GM19395 (cell line): ENCODE results near the gene LTA.
"Not testable (repeated sequence)": the region's sequence is repeated elsewhere in the genome, so short reads cannot be mapped to it uniquely, and the experiment has no call there.

Source experiments
- ATAC-seq: cut with Tn5 transposase; IDR thresholded peaks from one replicate; pipeline ENCODE4 v1.9.1; 2021; ENCODE audit warnings: mild to moderate bottlenecking, moderate library complexity; ENCODE audit not compliant: unreplicated experiment

The LTA gene

GRCh38 chr6:31586008-31586407, 13.9 kb downstream of the LTA start, which contains the start of gene LST1:
Gene LST1 (plus strand): TSS chr6:31586277. CDS start chr6:31587300, 1,023 bp downstream.
- no peak for ATAC-seq

GRCh38 chr6:31586599-31587281, 14.7 kb downstream of the LTA start:
- no peak for ATAC-seq

- ATAC-seq: no peak
Observed at GRCh38 chr6:31587791-31588777, 16.0 kb downstream of the LTA start.

GRCh38 chr6:31588871-31589650, 17.0 kb downstream of the LTA start:
- ATAC-seq: no peak

- ATAC-seq: not testable (repeated sequence)
Observed at GRCh38 chr6:31590691-31591090, 18.6 kb downstream of the LTA start.

GRCh38 chr6:31592396-31592771, 20.3 kb downstream of the LTA start:
- ATAC-seq: peak; percentile 37

- ATAC-seq: no peak
Observed at GRCh38 chr6:31597006-31597405, 24.9 kb downstream of the LTA start.

- ATAC-seq: no peak
Observed at GRCh38 chr6:31607317-31607716, 35.2 kb downstream of the LTA start.

GRCh38 chr6:31609519-31610406, 37.7 kb downstream of the LTA start:
- ATAC-seq: no peak

- ATAC-seq: no peak
Observed at GRCh38 chr6:31610968-31611367, 38.9 kb downstream of the LTA start.

GRCh38 chr6:31614075-31614619, 42.1 kb downstream of the LTA start:
- no peak for ATAC-seq

GRCh38 chr6:31614684-31615578, 42.8 kb downstream of the LTA start, which contains the start of gene AIF1:
Gene AIF1 (plus strand): TSS chr6:31615234. CDS start chr6:31615330, 96 bp downstream.
- no peak for ATAC-seq

GRCh38 chr6:31615748-31616147, 43.7 kb downstream of the LTA start:
- ATAC-seq: no peak

GRCh38 chr6:31617010-31617409, 44.9 kb downstream of the LTA start:
- ATAC-seq: no peak

GRCh38 chr6:31619805-31620585, 47.9 kb downstream of the LTA start:
- ATAC-seq: peak; percentile 73

- peak; percentile 34 for ATAC-seq
Observed at GRCh38 chr6:31620586-31621319, 48.7 kb downstream of the LTA start, which contains the start of gene PRRC2A. Gene PRRC2A (plus strand): TSS chr6:31620715. CDS start chr6:31622790, 2,075 bp downstream.

- no peak for ATAC-seq
Observed at GRCh38 chr6:31621320-31621939, 49.3 kb downstream of the LTA start.
